GM23338 (cell line): ENCODE data around the gene CMC4. TPM values are rescaled to one million over a fixed set of nuclear protein-coding genes. Genes with fewer than 3 reads are reported as not detected.

Experiments
- ATAC-seq: fragments of 200-7000 bp; cut with Tn5 transposase; 3 replicates; pipeline ENCODE4 v1.9.1; 2020
- DNase-seq: peaks from one replicate; pipeline ENCODE4 v3.0.0-alpha.2; 2015; ENCODE audit warnings: low spot score
- H2AFZ ChIP-seq: fragments of 200-600 bp; sonication (generic); 2 replicates; pipeline ENCODE4 v1.8.0; 2016; ENCODE audit warnings: antibody characterized with exemption, mild to moderate bottlenecking, moderate library complexity
- H3F3A ChIP-seq: fragments of 200-600 bp; sonication (generic); replicated peaks from 2 replicates; pipeline ENCODE4 v1.8.0; 2017; ENCODE audit warnings: antibody characterized with exemption, mixed run types, low read depth
- H3K27ac ChIP-seq: fragments of 200-600 bp; sonication (generic); 2 replicates; pipeline ENCODE4 v1.6.1; 2016; ENCODE audit warnings: low read depth
- H3K27me3 ChIP-seq: fragments of 200-600 bp; sonication (generic); 2 replicates; pipeline ENCODE4 v1.8.0; 2016; ENCODE audit warnings: mild to moderate bottlenecking, mixed run types, moderate library complexity; ENCODE audit not compliant: insufficient read depth
- H3K36me3 ChIP-seq: fragments of 200-600 bp; sonication (generic); 2 replicates; pipeline ENCODE4 v1.8.0; 2016; ENCODE audit warnings: mild to moderate bottlenecking; ENCODE audit not compliant: insufficient read depth
- H3K4me1 ChIP-seq: fragments of 200-600 bp; sonication (generic); 2 replicates; pipeline ENCODE4 v1.8.0; 2016; ENCODE audit warnings: mild to moderate bottlenecking, moderate library complexity; ENCODE audit not compliant: insufficient read depth
- H3K4me2 ChIP-seq: fragments of 200-600 bp; sonication (generic); 2 replicates; pipeline ENCODE4 v1.7.1; 2017; ENCODE audit warnings: mixed run types
- H3K4me3 ChIP-seq: fragments of 200-600 bp; sonication (generic); 2 replicates; pipeline ENCODE4 v1.6.1; 2016; ENCODE audit warnings: mixed run types
- H3K79me2 ChIP-seq: fragments of 200-600 bp; sonication (generic); replicated peaks from 2 replicates; pipeline ENCODE4 v1.8.0; 2017; ENCODE audit warnings: mild to moderate bottlenecking; ENCODE audit not compliant: insufficient read depth
- H3K9me2 ChIP-seq: fragments of 200-600 bp; sonication (generic); 2 replicates; pipeline ENCODE4 v1.8.0; 2017; ENCODE audit not compliant: insufficient read depth
- H4K20me1 ChIP-seq: fragments of 200-600 bp; sonication (generic); replicated peaks from 2 replicates; pipeline ENCODE4 v1.8.0; 2017; ENCODE audit warnings: mild to moderate bottlenecking; ENCODE audit not compliant: insufficient read depth
- H3K27ac Mint-ChIP-seq: 2 replicates; pipeline ENCODE4 v1.8.0; 2020; ENCODE audit warnings: inconsistent platforms, mild to moderate bottlenecking, moderate library complexity, mixed read lengths
- H3K27me3 Mint-ChIP-seq: 3 replicates; pipeline ENCODE4 v1.8.0; 2022; ENCODE audit warnings: low read depth, mild to moderate bottlenecking, moderate library complexity, mixed read lengths, inconsistent platforms; ENCODE audit not compliant: insufficient read depth, poor library complexity
- H3K36me3 Mint-ChIP-seq: 3 replicates; pipeline ENCODE4 v1.8.0; 2021; ENCODE audit warnings: low read depth, mild to moderate bottlenecking, inconsistent platforms, moderate library complexity, mixed read lengths
- H3K4me1 Mint-ChIP-seq: 3 replicates; pipeline ENCODE4 v1.8.0; 2020; ENCODE audit warnings: mild to moderate bottlenecking, inconsistent platforms, mixed read lengths
- H3K4me3 Mint-ChIP-seq: 3 replicates; pipeline ENCODE4 v1.8.0; 2021; ENCODE audit warnings: moderate library complexity, mild to moderate bottlenecking, inconsistent platforms, mixed read lengths
- H3K9me3 Mint-ChIP-seq: 3 replicates; pipeline ENCODE4 v1.8.0; 2020; ENCODE audit warnings: moderate library complexity, mild to moderate bottlenecking, inconsistent platforms, mixed read lengths
- CREB1 ChIP-seq: fragments of 250-450 bp; sonication (Bioruptor Pico); IDR thresholded peaks from 2 replicates; pipeline ENCODE4 v1.5.0; 2020; ENCODE audit warnings: low read depth, mild to moderate bottlenecking, moderate library complexity
- EZH2 ChIP-seq: fragments of 200-600 bp; sonication (generic); IDR thresholded peaks from one replicate; pipeline ENCODE4 v1.8.0; 2017; ENCODE audit warnings: antibody characterized with exemption, mild to moderate bottlenecking, low read depth; ENCODE audit not compliant: unreplicated experiment
- EZH2phosphoT487 ChIP-seq: fragments of 200-600 bp; sonication (generic); IDR thresholded peaks from one replicate; pipeline ENCODE4 v1.8.1; 2018; ENCODE audit warnings: antibody characterized with exemption; ENCODE audit not compliant: unreplicated experiment
- JUNB ChIP-seq: IDR thresholded peaks from one replicate; pipeline ENCODE4 v1.6.1; 2016; ENCODE audit warnings: antibody characterized with exemption; ENCODE audit not compliant: unreplicated experiment
- NANOG ChIP-seq: IDR thresholded peaks from 2 replicates; pipeline ENCODE4 v1.6.1; 2016; ENCODE audit warnings: antibody characterized with exemption, borderline replicate concordance
- POLR2AphosphoS5 ChIP-seq: IDR thresholded peaks from 2 replicates; pipeline ENCODE4 v1.6.1; 2016; ENCODE audit warnings: antibody characterized with exemption, low read depth
- STAT1 ChIP-seq: IDR thresholded peaks from one replicate; pipeline ENCODE4 v1.6.1; 2016; ENCODE audit warnings: antibody characterized with exemption; ENCODE audit not compliant: unreplicated experiment
- ZNF114 ChIP-seq: fragments of 250-450 bp; sonication (Bioruptor Pico); IDR thresholded peaks from 2 replicates; pipeline ENCODE4 v1.5.0; 2020; ENCODE audit warnings: mild to moderate bottlenecking, moderate library complexity
- ZNF331 ChIP-seq: fragments of 250-450 bp; sonication (Bioruptor Pico); IDR thresholded peaks from 2 replicates; pipeline ENCODE4 v1.5.0; 2020; ENCODE audit warnings: low read depth, mild to moderate bottlenecking, moderate library complexity
- polyA plus RNA-seq: library from polyadenylated mRNA; unstranded; fragments of >200 nt; fragmentation: Nextera tagmentation; extraction: Ambion mirVana; gene quantifications from 2 replicates; pipeline ENCODE4 v1.2.1, GENCODE V29; 2016
- total RNA-seq: library from RNA; depleted of rRNA; stranded (reverse); fragments of >200 nt; shearing (Covaris generic); gene quantifications from 2 replicates; pipeline ENCODE4 v1.2.3, GENCODE V29; 2014
- TF ChIP-seq, protein P1 (sequence below): fragments of 250-450 bp; sonication (Bioruptor Pico); IDR thresholded peaks from 2 replicates; pipeline ENCODE4 v1.5.0; 2020; ENCODE audit warnings: mild to moderate bottlenecking, moderate library complexity
- TF ChIP-seq, protein P2 (sequence below): IDR thresholded peaks from one replicate; pipeline ENCODE4 v1.6.1; 2018; ENCODE audit warnings: antibody characterized with exemption; ENCODE audit not compliant: unreplicated experiment
- TF ChIP-seq, protein P3 (sequence below), 2 experiments: fragments of 200-600 bp in 1 of 2; sonication (generic) in 1 of 2; conservative IDR thresholded peaks; 2 replicates each; pipeline versions ENCODE4 v1.5.1 to v1.6.1; 2016 to 2017; ENCODE audit warnings: antibody characterized with exemption in 2 of 2, low read depth in 2 of 2, mild to moderate bottlenecking in 2 of 2, moderate library complexity in 1 of 2
- TF ChIP-seq, protein P4 (sequence below): IDR thresholded peaks from 2 replicates; pipeline ENCODE4 v1.6.1; 2016; ENCODE audit warnings: antibody characterized with exemption

The CMC4 gene
- total and polyA plus RNA-seq, 2 experiments from 2014 or later: 9.9 to 16.3 TPM

DNA sequence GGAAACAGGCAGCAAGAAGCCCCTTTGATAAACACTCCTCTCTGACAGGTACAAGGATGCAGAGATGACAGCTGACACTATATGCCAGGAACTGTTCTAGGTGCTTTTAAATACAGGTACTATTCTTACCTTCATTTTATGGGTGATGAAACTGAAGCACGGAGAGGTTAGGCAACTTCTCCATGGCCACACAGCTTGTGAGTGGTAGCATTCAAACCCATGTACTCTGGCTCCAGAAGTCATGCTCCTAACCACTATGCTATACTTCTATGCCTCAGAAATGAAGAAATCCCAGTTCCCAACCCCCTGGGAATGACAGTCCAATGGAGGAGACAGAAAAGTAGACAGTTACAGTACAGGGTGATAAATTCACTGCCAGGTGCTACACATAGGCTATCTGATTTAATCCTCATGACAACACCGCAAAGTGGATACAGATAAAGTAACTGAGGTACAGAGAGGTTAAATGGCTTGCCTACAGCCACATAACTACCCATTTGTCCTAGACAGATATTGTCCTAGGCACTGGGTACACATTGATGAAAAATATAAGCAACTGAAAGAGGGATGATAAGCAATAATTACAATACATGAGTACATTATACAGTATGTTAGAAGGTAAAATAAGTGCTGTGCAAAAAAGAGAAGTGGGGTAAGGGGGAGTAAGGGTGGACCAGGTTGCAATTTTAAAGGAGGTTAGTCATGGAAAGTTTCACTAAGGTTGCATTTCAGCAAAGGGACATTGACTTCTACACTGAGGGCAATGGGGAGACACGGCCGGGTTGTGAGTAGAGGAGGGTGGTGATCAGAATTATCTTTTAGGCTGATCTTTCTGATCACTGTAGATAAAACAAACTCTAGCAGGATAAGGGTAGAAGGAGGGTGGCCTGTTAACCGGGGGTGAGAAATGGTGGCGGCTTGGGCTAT lies 46.8 kb downstream of the CMC4 start:
- Mint-ChIP-seq H3K27ac (no peak overlapping the region), H3K36me3 (no peaks in the 10 kb centered on the region), H3K4me1 (peaks cover 14% of the 10 kb centered on the region; the same call in 2 of the 3 replicates), H3K4me3 (no peak overlapping the region), H3K27me3 (peaks cover 5% of the 10 kb centered on the region), H3K9me3 (no peaks in the 10 kb centered on the region; the same call in 2 of the 3 replicates)
- H3K79me2 ChIP-seq: peaks cover 20% of the 10 kb centered on the region
- H4K20me1 ChIP-seq: no peaks in the 10 kb centered on the region
- H3K4me3 ChIP-seq: no peak overlapping the region
- ATAC-seq: no peak
- no peak overlapping the region for H3K4me2 ChIP-seq
- H3K27me3 ChIP-seq: no peaks in the 10 kb centered on the region
- no peaks in the 10 kb centered on the region for H3F3A ChIP-seq
- no peak for DNase-seq
- TF ChIP-seq, protein P1, sequence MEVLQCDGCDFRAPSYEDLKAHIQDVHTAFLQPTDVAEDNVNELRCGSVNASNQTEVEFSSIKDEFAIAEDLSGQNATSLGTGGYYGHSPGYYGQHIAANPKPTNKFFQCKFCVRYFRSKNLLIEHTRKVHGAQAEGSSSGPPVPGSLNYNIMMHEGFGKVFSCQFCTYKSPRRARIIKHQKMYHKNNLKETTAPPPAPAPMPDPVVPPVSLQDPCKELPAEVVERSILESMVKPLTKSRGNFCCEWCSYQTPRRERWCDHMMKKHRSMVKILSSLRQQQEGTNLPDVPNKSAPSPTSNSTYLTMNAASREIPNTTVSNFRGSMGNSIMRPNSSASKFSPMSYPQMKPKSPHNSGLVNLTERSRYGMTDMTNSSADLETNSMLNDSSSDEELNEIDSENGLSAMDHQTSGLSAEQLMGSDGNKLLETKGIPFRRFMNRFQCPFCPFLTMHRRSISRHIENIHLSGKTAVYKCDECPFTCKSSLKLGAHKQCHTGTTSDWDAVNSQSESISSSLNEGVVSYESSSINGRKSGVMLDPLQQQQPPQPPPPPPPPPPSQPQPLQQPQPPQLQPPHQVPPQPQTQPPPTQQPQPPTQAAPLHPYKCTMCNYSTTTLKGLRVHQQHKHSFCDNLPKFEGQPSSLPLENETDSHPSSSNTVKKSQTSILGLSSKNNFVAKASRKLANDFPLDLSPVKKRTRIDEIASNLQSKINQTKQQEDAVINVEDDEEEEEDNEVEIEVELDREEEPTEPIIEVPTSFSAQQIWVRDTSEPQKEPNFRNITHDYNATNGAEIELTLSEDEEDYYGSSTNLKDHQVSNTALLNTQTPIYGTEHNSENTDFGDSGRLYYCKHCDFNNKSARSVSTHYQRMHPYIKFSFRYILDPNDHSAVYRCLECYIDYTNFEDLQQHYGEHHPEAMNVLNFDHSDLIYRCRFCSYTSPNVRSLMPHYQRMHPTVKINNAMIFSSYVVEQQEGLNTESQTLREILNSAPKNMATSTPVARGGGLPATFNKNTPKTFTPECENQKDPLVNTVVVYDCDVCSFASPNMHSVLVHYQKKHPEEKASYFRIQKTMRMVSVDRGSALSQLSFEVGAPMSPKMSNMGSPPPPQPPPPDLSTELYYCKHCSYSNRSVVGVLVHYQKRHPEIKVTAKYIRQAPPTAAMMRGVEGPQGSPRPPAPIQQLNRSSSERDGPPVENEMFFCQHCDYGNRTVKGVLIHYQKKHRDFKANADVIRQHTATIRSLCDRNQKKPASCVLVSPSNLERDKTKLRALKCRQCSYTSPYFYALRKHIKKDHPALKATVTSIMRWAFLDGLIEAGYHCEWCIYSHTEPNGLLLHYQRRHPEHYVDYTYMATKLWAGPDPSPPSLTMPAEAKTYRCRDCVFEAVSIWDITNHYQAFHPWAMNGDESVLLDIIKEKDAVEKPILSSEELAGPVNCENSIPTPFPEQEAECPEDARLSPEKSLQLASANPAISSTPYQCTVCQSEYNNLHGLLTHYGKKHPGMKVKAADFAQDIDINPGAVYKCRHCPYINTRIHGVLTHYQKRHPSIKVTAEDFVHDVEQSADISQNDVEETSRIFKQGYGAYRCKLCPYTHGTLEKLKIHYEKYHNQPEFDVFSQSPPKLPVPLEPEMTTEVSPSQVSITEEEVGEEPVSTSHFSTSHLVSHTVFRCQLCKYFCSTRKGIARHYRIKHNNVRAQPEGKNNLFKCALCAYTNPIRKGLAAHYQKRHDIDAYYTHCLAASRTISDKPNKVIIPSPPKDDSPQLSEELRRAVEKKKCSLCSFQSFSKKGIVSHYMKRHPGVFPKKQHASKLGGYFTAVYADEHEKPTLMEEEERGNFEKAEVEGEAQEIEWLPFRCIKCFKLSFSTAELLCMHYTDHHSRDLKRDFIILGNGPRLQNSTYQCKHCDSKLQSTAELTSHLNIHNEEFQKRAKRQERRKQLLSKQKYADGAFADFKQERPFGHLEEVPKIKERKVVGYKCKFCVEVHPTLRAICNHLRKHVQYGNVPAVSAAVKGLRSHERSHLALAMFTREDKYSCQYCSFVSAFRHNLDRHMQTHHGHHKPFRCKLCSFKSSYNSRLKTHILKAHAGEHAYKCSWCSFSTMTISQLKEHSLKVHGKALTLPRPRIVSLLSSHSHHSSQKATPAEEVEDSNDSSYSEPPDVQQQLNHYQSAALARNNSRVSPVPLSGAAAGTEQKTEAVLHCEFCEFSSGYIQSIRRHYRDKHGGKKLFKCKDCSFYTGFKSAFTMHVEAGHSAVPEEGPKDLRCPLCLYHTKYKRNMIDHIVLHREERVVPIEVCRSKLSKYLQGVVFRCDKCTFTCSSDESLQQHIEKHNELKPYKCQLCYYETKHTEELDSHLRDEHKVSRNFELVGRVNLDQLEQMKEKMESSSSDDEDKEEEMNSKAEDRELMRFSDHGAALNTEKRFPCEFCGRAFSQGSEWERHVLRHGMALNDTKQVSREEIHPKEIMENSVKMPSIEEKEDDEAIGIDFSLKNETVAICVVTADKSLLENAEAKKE (CRISPR knock-in tag): no peak
- TF ChIP-seq, protein P2, sequence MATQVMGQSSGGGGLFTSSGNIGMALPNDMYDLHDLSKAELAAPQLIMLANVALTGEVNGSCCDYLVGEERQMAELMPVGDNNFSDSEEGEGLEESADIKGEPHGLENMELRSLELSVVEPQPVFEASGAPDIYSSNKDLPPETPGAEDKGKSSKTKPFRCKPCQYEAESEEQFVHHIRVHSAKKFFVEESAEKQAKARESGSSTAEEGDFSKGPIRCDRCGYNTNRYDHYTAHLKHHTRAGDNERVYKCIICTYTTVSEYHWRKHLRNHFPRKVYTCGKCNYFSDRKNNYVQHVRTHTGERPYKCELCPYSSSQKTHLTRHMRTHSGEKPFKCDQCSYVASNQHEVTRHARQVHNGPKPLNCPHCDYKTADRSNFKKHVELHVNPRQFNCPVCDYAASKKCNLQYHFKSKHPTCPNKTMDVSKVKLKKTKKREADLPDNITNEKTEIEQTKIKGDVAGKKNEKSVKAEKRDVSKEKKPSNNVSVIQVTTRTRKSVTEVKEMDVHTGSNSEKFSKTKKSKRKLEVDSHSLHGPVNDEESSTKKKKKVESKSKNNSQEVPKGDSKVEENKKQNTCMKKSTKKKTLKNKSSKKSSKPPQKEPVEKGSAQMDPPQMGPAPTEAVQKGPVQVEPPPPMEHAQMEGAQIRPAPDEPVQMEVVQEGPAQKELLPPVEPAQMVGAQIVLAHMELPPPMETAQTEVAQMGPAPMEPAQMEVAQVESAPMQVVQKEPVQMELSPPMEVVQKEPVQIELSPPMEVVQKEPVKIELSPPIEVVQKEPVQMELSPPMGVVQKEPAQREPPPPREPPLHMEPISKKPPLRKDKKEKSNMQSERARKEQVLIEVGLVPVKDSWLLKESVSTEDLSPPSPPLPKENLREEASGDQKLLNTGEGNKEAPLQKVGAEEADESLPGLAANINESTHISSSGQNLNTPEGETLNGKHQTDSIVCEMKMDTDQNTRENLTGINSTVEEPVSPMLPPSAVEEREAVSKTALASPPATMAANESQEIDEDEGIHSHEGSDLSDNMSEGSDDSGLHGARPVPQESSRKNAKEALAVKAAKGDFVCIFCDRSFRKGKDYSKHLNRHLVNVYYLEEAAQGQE: no peak
- TF ChIP-seq CREB1 (CRISPR knock-in tag) (no peak), EZH2 (no peak), STAT1 (no peak), EZH2phosphoT487 (no peak), ZNF331 (CRISPR knock-in tag) (no peak), ZNF114 (no peak), POLR2AphosphoS5 (no peak), NANOG (no peak), JUNB (no peak)
- TF ChIP-seq, protein P3, sequence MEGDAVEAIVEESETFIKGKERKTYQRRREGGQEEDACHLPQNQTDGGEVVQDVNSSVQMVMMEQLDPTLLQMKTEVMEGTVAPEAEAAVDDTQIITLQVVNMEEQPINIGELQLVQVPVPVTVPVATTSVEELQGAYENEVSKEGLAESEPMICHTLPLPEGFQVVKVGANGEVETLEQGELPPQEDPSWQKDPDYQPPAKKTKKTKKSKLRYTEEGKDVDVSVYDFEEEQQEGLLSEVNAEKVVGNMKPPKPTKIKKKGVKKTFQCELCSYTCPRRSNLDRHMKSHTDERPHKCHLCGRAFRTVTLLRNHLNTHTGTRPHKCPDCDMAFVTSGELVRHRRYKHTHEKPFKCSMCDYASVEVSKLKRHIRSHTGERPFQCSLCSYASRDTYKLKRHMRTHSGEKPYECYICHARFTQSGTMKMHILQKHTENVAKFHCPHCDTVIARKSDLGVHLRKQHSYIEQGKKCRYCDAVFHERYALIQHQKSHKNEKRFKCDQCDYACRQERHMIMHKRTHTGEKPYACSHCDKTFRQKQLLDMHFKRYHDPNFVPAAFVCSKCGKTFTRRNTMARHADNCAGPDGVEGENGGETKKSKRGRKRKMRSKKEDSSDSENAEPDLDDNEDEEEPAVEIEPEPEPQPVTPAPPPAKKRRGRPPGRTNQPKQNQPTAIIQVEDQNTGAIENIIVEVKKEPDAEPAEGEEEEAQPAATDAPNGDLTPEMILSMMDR (conservative IDR thresholded peaks at IDR 0.05; ENCODE audit: low read depth in 2 of 2): no peak
- TF ChIP-seq, protein P4, sequence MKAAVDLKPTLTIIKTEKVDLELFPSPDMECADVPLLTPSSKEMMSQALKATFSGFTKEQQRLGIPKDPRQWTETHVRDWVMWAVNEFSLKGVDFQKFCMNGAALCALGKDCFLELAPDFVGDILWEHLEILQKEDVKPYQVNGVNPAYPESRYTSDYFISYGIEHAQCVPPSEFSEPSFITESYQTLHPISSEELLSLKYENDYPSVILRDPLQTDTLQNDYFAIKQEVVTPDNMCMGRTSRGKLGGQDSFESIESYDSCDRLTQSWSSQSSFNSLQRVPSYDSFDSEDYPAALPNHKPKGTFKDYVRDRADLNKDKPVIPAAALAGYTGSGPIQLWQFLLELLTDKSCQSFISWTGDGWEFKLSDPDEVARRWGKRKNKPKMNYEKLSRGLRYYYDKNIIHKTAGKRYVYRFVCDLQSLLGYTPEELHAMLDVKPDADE: no peak
- no peak overlapping the region for H2AFZ ChIP-seq
- H3K36me3 ChIP-seq: no peaks in the 10 kb centered on the region
- H3K27ac ChIP-seq: no peak overlapping the region
- H3K4me1 ChIP-seq: 0 out of 2 replicates have a peak, but pooled peaks cover 4% of the 10 kb centered on the region
- H3K9me2 ChIP-seq: no peaks in the 10 kb centered on the region
